OCI-LY3 (cell line): Measurements from ENCODE around the gene CAMK2G.

Experiments
- H2AFZ ChIP-seq: fragments of 200-600, 300-600 bp; shearing (Covaris generic); 2 replicates; pipeline ENCODE4 v1.6.0; 2014; ENCODE audit warnings: antibody characterized with exemption, low read depth, low read length
- H3K27ac ChIP-seq: fragments of 200-600, 300-600 bp; sonication (generic); 2 replicates; pipeline ENCODE4 v1.5.1; 2014; ENCODE audit warnings: mild to moderate bottlenecking, low read length, moderate library complexity, mixed read lengths
- H3K27me3 ChIP-seq: fragments of 200-600, 300-600 bp; sonication (generic); 2 replicates; pipeline ENCODE4 v1.6.1; 2014; ENCODE audit warnings: low read depth, low read length, mixed read lengths
- H3K36me3 ChIP-seq: fragments of 200-600, 300-600 bp; sonication (generic); replicated peaks from 2 replicates; pipeline ENCODE3; 2014; ENCODE audit warnings: low read depth, low read length, mixed read lengths
- H3K4me1 ChIP-seq: fragments of 300-600, 200-600 bp; sonication (generic); 2 replicates; pipeline ENCODE4 v1.6.1; 2014; ENCODE audit warnings: low read length, mixed read lengths
- H3K4me2 ChIP-seq: fragments of 200-600, 300-600 bp; sonication (generic); 2 replicates; pipeline ENCODE4 v1.6.1; 2014; ENCODE audit warnings: low read length, mixed read lengths
- H3K4me3 ChIP-seq: fragments of 300-600, 200-600 bp; sonication (generic); 2 replicates; pipeline ENCODE4 v1.5.1; 2014; ENCODE audit warnings: antibody characterized with exemption, mild to moderate bottlenecking, low read length, moderate library complexity
- H3K79me2 ChIP-seq: fragments of 300-600, 200-600 bp; shearing (Covaris generic); 2 replicates; pipeline ENCODE4 v1.6.1; 2014; ENCODE audit warnings: mild to moderate bottlenecking, low read length, mixed read lengths
- H3K9ac ChIP-seq: fragments of 300-600, 200-600 bp; shearing (Covaris generic); 2 replicates; pipeline ENCODE4 v1.6.0; 2014; ENCODE audit warnings: mild to moderate bottlenecking, low read length, moderate library complexity
- H3K9me3 ChIP-seq: fragments of 200-600, 300-600 bp; shearing (Covaris generic); 2 replicates; pipeline ENCODE4 v1.6.1; 2014; ENCODE audit warnings: low read length, mixed read lengths; ENCODE audit not compliant: insufficient read depth
- H4K20me1 ChIP-seq: fragments of 200-600, 300-600 bp; sonication (generic); 2 replicates; pipeline ENCODE4 v1.6.1; 2016; ENCODE audit warnings: low read length, mixed read lengths; ENCODE audit not compliant: insufficient read depth
- EZH2phosphoT487 ChIP-seq: fragments of 200-600 bp; shearing (Covaris generic); IDR thresholded peaks from 2 replicates; pipeline ENCODE4 v1.6.1; 2018; ENCODE audit warnings: antibody characterized with exemption, mixed run types, low read depth
- TF ChIP-seq, protein P1 (sequence below): fragments of 200-600, 300-600 bp; sonication (generic); IDR thresholded peaks from 2 replicates; pipeline ENCODE4 v1.5.1; 2014; ENCODE audit warnings: antibody characterized with exemption, low read length, low read depth

Gene CAMK2G

GRCh38 chr10:73854310-73854709 lies 20.0 kb downstream of the CAMK2G start:
- no peak overlapping the region for H3K4me3 ChIP-seq
- no peaks in the 10 kb centered on the region for H3K79me2 ChIP-seq
- no peak overlapping the region for H3K9ac ChIP-seq
- H3K4me2 ChIP-seq, result no peak overlapping the region
- TF ChIP-seq, protein P1, sequence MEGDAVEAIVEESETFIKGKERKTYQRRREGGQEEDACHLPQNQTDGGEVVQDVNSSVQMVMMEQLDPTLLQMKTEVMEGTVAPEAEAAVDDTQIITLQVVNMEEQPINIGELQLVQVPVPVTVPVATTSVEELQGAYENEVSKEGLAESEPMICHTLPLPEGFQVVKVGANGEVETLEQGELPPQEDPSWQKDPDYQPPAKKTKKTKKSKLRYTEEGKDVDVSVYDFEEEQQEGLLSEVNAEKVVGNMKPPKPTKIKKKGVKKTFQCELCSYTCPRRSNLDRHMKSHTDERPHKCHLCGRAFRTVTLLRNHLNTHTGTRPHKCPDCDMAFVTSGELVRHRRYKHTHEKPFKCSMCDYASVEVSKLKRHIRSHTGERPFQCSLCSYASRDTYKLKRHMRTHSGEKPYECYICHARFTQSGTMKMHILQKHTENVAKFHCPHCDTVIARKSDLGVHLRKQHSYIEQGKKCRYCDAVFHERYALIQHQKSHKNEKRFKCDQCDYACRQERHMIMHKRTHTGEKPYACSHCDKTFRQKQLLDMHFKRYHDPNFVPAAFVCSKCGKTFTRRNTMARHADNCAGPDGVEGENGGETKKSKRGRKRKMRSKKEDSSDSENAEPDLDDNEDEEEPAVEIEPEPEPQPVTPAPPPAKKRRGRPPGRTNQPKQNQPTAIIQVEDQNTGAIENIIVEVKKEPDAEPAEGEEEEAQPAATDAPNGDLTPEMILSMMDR, result no peak
- TF ChIP-seq EZH2phosphoT487, result no peak
- H3K27ac ChIP-seq, result no peak overlapping the region
- H3K4me1 ChIP-seq, result peaks cover 4% of the 10 kb centered on the region
- no peaks in the 10 kb centered on the region for H4K20me1 ChIP-seq
- H3K36me3 ChIP-seq, result no peaks in the 10 kb centered on the region
- H2AFZ ChIP-seq, result no peak overlapping the region
- H3K9me3 ChIP-seq, result no peaks in the 10 kb centered on the region
- H3K27me3 ChIP-seq, result no peaks in the 10 kb centered on the region

- H3K36me3 ChIP-seq, result peaks cover 4% of the 10 kb centered on the region
- no peak overlapping the region for H3K9ac ChIP-seq
- H3K4me2 ChIP-seq, result no peak overlapping the region
- H3K27me3 ChIP-seq, result no peaks in the 10 kb centered on the region
- no peaks in the 10 kb centered on the region for H4K20me1 ChIP-seq
- no peak overlapping the region for H3K27ac ChIP-seq
- no peaks in the 10 kb centered on the region for H3K9me3 ChIP-seq
- H2AFZ ChIP-seq, result no peak overlapping the region
- peaks cover 6% of the 10 kb centered on the region for H3K4me1 ChIP-seq
- H3K4me3 ChIP-seq, result no peak overlapping the region
- no peak for TF ChIP-seq EZH2phosphoT487
- TF ChIP-seq, protein P1, result no peak
- no peaks in the 10 kb centered on the region for H3K79me2 ChIP-seq
Measured at GRCh38 chr10:73853196-73853595, 21.2 kb downstream of the CAMK2G start.

DNA sequence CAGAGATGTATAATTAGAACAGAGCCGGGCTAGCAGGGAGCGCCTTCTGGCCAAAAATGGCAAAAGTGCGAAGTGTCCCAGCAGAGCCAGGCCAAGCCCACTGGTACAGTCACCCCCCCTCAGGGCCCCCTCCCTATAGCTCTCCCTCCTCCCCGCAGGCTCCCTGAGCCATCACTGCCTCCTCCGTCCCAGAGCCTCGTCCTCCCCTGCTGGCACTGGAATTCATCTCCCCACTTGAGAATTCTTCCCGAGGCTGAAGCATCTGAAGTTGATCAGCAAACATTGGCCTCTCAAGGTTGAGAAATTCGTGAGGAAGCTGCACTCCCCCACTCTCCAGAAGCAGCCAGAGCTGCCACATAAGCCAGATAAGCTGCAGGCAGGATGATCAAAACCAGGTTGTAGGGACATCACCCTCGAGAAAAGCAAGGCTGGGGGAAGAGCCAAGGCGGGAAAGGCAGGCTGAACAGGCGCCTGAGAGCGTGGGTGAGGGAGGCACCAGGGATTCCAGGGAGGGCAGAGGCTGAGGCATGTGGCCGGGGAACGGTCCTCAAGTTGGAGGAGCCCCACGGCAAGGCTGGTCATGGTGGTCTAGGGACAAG lies 23.4 kb downstream of the CAMK2G start:
- Histone ChIP-seq H3K4me1 (peaks cover 6% of the 10 kb centered on the region), H4K20me1 (no peaks in the 10 kb centered on the region), H3K27ac (no peak overlapping the region), H3K9me3 (no peaks in the 10 kb centered on the region), H3K79me2 (no peaks in the 10 kb centered on the region), H3K4me2 (no peak overlapping the region), H3K27me3 (no peaks in the 10 kb centered on the region), H3K9ac (no peak overlapping the region), H3K36me3 (peaks cover 4% of the 10 kb centered on the region), H3K4me3 (no peak overlapping the region), H2AFZ (no peak overlapping the region)
- TF ChIP-seq, protein P1, result no peak
- no peak for TF ChIP-seq EZH2phosphoT487

DNA sequence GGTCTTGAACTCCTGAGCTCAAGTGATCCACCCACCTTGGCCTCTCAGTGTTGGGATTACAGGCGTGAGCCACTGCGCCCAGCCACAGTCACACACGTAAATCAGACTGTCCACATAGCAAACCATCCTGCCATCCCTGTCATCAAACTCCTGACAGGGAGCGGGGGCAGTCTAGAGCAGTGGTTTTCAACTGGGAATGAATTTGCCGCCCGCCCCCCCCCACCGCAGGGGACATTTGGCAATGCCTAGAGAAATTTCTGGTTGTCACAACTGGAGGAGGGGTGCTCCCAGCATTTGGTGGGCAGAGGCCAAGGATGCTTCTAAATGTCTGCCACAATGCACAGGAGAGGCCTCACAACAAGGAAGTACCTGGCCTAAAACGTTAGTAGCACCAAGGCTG lies 24.1 kb downstream of the CAMK2G start:
- no peak overlapping the region for H3K4me2 ChIP-seq
- peaks cover 4% of the 10 kb centered on the region for H3K36me3 ChIP-seq
- H3K4me1 ChIP-seq, result peaks cover 6% of the 10 kb centered on the region
- no peaks in the 10 kb centered on the region for H3K79me2 ChIP-seq
- no peak overlapping the region for H3K27ac ChIP-seq
- H3K4me3 ChIP-seq, result no peak overlapping the region
- no peaks in the 10 kb centered on the region for H3K27me3 ChIP-seq
- no peak overlapping the region for H3K9ac ChIP-seq
- TF ChIP-seq EZH2phosphoT487, result no peak
- TF ChIP-seq, protein P1, result no peak
- H2AFZ ChIP-seq, result no peak overlapping the region
- H3K9me3 ChIP-seq, result no peaks in the 10 kb centered on the region
- H4K20me1 ChIP-seq, result no peaks in the 10 kb centered on the region
